Mucosa of gallbladder (tissue), 1 donor: ENCODE measurements around the gene ISX. TPM values are rescaled to one million over a fixed set of nuclear protein-coding genes. Genes with fewer than 3 reads are reported as not detected.
"Not testable (repeated sequence)": the region's sequence is repeated elsewhere in the genome, so short reads cannot be mapped to it uniquely, and the experiment has no call there.

ENCODE experiments used
- DNase-seq: peaks from one replicate; pipeline ENCODE4 v3.0.0-alpha.2; 2020; ENCODE audit warnings: low spot score
- total RNA-seq: library from RNA; stranded (reverse); gene quantifications from one replicate; pipeline ENCODE4 v1.2.1, GENCODE V29; 2021
- donor health status: DM: no; HTN: no; CAD: no.

The ISX gene
- total RNA-seq = not detected

GRCh38 chr22:35065796-35066218 is at the start of gene ISX:
Gene ISX, plus strand, starts transcription at chr22:35066158. Its CDS starts 930 bp downstream, at chr22:35067088.
- DNase-seq = no peak

GRCh38 chr22:35016909-35017308 is 49.0 kb upstream of the ISX start:
- no peak for DNase-seq

- no peak for DNase-seq
Measured at GRCh38 chr22:35018995-35019394, 47.0 kb upstream of the ISX start.

GRCh38 chr22:35020517-35020916 is 45.4 kb upstream of the ISX start:
- DNase-seq = no peak

GRCh38 chr22:35021161-35021560 is 44.8 kb upstream of the ISX start:
- no peak for DNase-seq

- no peak for DNase-seq
Measured at GRCh38 chr22:35022291-35022690, 43.7 kb upstream of the ISX start.

GRCh38 chr22:35023692-35024363 is 42.1 kb upstream of the ISX start:
- peak; percentile 49 for DNase-seq

GRCh38 chr22:35024364-35024692 is 41.6 kb upstream of the ISX start:
- no peak for DNase-seq

GRCh38 chr22:35030112-35030511 is 35.8 kb upstream of the ISX start:
- DNase-seq = not testable (repeated sequence)

GRCh38 chr22:35032571-35032970 is 33.4 kb upstream of the ISX start:
- DNase-seq = no peak

- DNase-seq = no peak
Measured at GRCh38 chr22:35033635-35034296, 32.2 kb upstream of the ISX start.

GRCh38 chr22:35034963-35035362 is 31.0 kb upstream of the ISX start:
- no peak for DNase-seq

GRCh38 chr22:35037089-35037488 is 28.9 kb upstream of the ISX start:
- DNase-seq = no peak

GRCh38 chr22:35039625-35040024 is 26.3 kb upstream of the ISX start:
- DNase-seq = peak; percentile 30

GRCh38 chr22:35043252-35043933 is 22.6 kb upstream of the ISX start:
- DNase-seq = no peak

- no peak for DNase-seq
Measured at GRCh38 chr22:35043934-35044319, 22.0 kb upstream of the ISX start.

- DNase-seq = no peak
Measured at GRCh38 chr22:35044607-35045390, 21.2 kb upstream of the ISX start.

GRCh38 chr22:35045451-35045850 is 20.5 kb upstream of the ISX start:
- no peak for DNase-seq

- DNase-seq = no peak
Measured at GRCh38 chr22:35046744-35047462, 19.1 kb upstream of the ISX start.

- DNase-seq = not testable (repeated sequence)
Measured at GRCh38 chr22:35050038-35050437, 15.9 kb upstream of the ISX start.

- DNase-seq = no peak
Measured at GRCh38 chr22:35051013-35051535, 14.9 kb upstream of the ISX start.
